Fibroblast of pulmonary artery (primary cell): Measurements from ENCODE around the gene PARL.
A peak's percentile ranks its signal among the peaks of the same experiment; 100 is the strongest.

Source experiments
- DNase-seq: peaks from one replicate; pipeline ENCODE4 v3.0.0-alpha.2; 2010; ENCODE audit warnings: low read depth
- H3K4me3 ChIP-seq: replicated peaks from 2 replicates; pipeline ENCODE4 v1.5.1; 2011; ENCODE audit warnings: low read depth, mild to moderate bottlenecking, control low read depth, low read length, moderate library complexity
- TF ChIP-seq, protein P1 (sequence below): IDR thresholded peaks from 2 replicates; pipeline ENCODE4 v1.5.1; 2011; ENCODE audit warnings: mild to moderate bottlenecking, control low read depth, low read length, inconsistent platforms; ENCODE audit errors: missing control alignments

Gene PARL

GRCh38 chr3:183895774-183896173, 11.1 kb upstream of the PARL start:
- TF ChIP-seq, protein P1, sequence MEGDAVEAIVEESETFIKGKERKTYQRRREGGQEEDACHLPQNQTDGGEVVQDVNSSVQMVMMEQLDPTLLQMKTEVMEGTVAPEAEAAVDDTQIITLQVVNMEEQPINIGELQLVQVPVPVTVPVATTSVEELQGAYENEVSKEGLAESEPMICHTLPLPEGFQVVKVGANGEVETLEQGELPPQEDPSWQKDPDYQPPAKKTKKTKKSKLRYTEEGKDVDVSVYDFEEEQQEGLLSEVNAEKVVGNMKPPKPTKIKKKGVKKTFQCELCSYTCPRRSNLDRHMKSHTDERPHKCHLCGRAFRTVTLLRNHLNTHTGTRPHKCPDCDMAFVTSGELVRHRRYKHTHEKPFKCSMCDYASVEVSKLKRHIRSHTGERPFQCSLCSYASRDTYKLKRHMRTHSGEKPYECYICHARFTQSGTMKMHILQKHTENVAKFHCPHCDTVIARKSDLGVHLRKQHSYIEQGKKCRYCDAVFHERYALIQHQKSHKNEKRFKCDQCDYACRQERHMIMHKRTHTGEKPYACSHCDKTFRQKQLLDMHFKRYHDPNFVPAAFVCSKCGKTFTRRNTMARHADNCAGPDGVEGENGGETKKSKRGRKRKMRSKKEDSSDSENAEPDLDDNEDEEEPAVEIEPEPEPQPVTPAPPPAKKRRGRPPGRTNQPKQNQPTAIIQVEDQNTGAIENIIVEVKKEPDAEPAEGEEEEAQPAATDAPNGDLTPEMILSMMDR: no peak
- no peak for DNase-seq
- H3K4me3 ChIP-seq: no peak overlapping the region

GRCh38 chr3:183895296-183895695, 10.6 kb upstream of the PARL start:
- TF ChIP-seq, protein P1: peak; percentile 82
- H3K4me3 ChIP-seq: no peak overlapping the region
- DNase-seq: peak; percentile 71

DNA sequence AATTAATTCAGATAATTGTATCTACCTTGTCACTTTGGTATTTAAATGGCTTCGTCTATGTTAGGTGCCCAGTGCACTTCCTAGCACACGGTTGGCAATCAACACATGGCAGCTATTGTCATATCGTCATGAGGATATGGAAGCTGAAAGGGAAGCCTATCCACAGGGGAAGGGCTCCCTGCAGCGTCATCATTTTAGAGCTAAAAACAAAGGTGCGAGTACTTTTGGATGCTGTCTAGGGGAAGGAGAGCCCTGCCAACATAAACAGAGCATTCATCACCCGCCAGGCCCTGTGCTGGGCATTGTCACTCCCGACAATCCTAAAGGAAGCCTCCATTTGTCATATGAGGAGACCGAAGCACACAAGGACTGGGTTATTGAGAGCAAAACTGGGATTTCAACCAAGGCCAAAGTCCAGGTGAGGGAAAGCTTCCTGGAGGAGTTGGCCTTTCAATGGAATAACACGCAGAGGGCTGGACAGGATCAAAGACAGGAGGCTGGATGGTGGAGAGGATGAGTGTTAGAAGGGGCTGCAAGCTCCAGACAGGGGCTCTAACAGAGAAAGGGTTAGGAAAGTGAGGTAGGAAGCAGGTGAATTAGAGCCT, 8.0 kb upstream of the PARL start:
- TF ChIP-seq, protein P1: no peak
- no peak overlapping the region for H3K4me3 ChIP-seq
- DNase-seq: no peak

DNA sequence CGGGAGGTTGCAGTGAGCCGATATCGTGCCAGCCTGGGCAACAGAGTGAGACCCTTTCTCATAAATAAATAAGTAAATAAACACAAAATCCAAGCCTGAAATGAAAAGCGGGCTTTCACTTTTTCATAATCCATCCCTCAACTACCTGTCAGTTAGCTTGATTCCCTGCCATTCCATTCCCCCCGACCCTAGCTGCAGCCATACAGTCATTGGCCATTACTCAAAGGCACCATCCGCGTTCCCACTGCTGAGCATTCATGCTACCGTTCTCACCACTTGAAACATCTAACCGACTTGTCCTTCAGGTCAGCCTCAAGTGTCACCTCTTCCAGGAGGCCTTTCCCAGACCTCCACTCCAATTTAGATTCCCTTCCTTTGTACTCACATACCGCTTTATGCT, 1.1 kb upstream of the PARL start:
- TF ChIP-seq, protein P1: no peak

GRCh38 chr3:183884097-183884426, 618 bp downstream of the PARL start:
- TF ChIP-seq, protein P1: no peak
- no peak for DNase-seq
- H3K4me3 ChIP-seq: peak overlapping the region; percentile 96

More for the DNA sequence above, 1.1 kb upstream of the PARL start:
- no peak overlapping the region for H3K4me3 ChIP-seq
- no peak for DNase-seq

GRCh38 chr3:183883291-183884096, 1.2 kb downstream of the PARL start:
- DNase-seq: no peak
- H3K4me3 ChIP-seq: peak overlapping the region; percentile 96
- TF ChIP-seq, protein P1: no peak

GRCh38 chr3:183880121-183880520, 4.6 kb downstream of the PARL start:
- no peak overlapping the region for H3K4me3 ChIP-seq
- TF ChIP-seq, protein P1: no peak

More at GRCh38 chr3:183880121-183880520, 4.6 kb downstream of the PARL start:
- DNase-seq: no peak
